Bladder microvascular endothelial cell (primary cell): ENCODE data around the gene CRYBB3. TPM values are rescaled to one million over a fixed set of nuclear protein-coding genes. Genes with fewer than 3 reads are reported as not detected.

Experiments used
- total RNA-seq: library from RNA; depleted of rRNA; stranded (reverse); fragments of >200 nt; gene quantifications from 2 replicates; pipeline ENCODE4 v1.2.3, GENCODE V29; 2014

The CRYBB3 gene
- total RNA-seq, result not detected in 2 replicates

DNA sequence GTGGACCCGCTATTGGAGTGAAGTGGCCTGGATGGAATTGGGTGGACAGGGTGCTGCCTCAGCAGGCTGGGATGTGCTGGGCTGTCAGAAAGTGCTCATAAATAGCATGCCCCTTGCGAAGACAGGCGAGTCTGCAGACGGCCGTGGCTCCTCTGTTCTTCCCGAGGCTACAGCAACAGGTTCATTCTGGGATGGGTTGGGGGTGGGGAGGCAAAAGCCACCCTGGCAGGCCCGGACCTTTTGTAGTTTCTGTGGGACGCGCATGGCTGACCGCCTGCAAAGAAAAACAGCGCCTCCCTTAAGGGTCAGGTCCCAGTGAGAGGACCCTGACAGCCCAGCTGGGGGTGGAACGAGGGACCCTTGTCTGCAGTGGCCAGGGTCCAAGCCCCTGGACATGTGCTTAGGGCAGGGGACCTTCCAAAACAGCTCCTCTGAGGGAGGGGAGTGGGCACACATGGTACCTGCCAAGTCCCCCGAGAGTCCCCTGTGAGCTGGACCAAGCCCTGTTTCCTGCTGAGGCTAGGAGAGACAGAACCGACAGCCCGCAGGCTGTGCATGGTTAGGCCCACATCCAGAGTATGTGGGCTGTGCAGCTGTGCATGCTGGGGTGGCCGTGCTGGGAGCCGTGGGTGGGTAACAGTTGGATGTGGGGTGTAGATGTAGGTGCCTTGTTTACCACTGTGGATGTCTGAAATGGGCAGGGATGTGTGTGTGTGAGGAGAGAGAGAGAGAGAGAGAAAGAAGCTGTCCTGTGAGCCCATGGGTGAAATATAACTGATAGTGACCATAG lies at the start of gene CRYBB3:
Gene CRYBB3 (plus strand): TSS at position 128 of the 790 bp plus-strand sequence. CDS start 1,539 bp downstream, outside the sequence.

DNA sequence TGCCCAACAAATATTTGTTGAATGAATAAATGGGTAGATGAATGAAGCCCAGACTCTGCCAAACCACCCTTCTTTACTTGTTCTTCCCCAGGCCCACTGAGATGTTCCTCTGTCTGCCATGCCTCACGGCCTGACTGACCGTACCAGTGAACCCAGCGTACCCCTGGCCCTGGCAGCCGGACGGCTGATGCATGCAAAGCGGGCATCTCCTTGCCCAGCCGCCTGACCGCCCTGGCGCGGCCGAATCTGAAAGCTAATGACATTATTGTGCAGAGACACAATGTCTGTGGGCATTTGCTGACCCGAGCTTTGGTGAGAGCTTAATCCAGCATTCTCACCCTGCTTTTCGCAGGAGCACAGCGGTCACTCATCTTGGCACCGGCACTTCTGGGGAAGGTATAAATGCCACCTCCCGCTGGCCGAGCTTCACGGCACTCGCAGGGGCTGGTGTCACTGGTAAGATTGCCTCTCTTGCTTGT lies 19.6 kb downstream of the CRYBB3 start, which contains the start of gene CRYBB2:
Gene CRYBB2 (plus strand): TSS at position 429 of the 479 bp plus-strand sequence. CDS start 1,791 bp downstream, outside the sequence.

Other genes starting within 250 kb of the CRYBB3 start
- gene KIAA1671, start 247.1 kb upstream of the CRYBB3 start, total RNA-seq, result 25.1 and 35.9 TPM in 2 replicates
- gene CRYBB2, start 19.8 kb downstream of the CRYBB3 start, total RNA-seq, result not detected in 2 replicates